Measurements from ENCODE around the gene TMEM269. TPM values are rescaled to one million over a fixed set of nuclear protein-coding genes. Genes with fewer than 3 reads are reported as not detected.

Gene TMEM269
- total and polyA plus RNA-seq, 2 experiments from 2014 or later, result not detected

DNA sequence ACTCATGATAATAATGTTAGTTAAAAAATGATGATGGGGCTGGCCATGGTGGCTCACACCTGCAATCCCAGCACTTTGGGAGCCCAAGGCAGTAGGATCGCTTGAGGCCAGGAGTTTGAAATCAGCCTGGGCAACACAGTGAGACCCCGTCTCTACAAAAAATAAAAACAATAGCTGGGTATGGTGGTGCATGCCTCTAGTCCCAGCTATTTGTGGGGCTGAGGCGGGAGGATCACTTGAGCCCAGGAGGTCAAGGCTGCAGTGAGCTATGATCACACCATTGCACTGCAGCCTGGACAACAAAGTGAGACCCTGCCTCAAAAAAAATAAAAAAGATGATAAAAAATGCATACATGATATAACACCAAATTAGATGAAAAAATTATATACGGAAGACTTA is 23.2 kb upstream of the TMEM269 start:
- Histone ChIP-seq H3F3A (ENCODE audit: insufficient read depth) (peaks cover 29% of the 10 kb centered on the region), H2AFZ (no peak overlapping the region), H3K9me3 (ENCODE audit: low read depth) (no peaks in the 10 kb centered on the region), H3K79me2 (ENCODE audit: insufficient read depth) (peaks cover 80% of the 10 kb centered on the region), H3K9ac (no peak overlapping the region), H3K4me2 (ENCODE audit: unreplicated experiment) (no peak overlapping the region), H3K9me2 (ENCODE audit: insufficient read depth) (no peaks in the 10 kb centered on the region), H3K36me3 (ENCODE audit: low read depth) (peaks cover 25% of the 10 kb centered on the region), H3K27me3 (replicated peaks; ENCODE audit: insufficient read depth) (no peaks in the 10 kb centered on the region), H3K4me3 (no peak overlapping the region), H3K27ac (no peak overlapping the region), H4K20me1 (ENCODE audit: insufficient read depth) (no peaks in the 10 kb centered on the region; the same call in 1 of the 2 replicates), H3K4me1 (ENCODE audit: insufficient read depth) (peaks cover 13% of the 10 kb centered on the region)
- no peak for TF ChIP-seq EZH2phosphoT487 (IDR thresholded peaks at IDR 0.05; ENCODE audit: insufficient read depth, low read depth)
- TF ChIP-seq EZH2 (IDR thresholded peaks at IDR 0.05; ENCODE audit: insufficient read depth, poor library complexity, severe bottlenecking), result no peak
- 93 to 98% methylated on average over 4 of the region's 4 CpGs for WGBS, 2 experiments (ENCODE audit: low coverage in 1 of 2, low lambda C conversion rate in 2 of 2, missing lambda C conversion rate in 2 of 2)
- in situ Hi-C loops (cut with MboI), result no loop called here
- DNase-seq, result no peak

DNA sequence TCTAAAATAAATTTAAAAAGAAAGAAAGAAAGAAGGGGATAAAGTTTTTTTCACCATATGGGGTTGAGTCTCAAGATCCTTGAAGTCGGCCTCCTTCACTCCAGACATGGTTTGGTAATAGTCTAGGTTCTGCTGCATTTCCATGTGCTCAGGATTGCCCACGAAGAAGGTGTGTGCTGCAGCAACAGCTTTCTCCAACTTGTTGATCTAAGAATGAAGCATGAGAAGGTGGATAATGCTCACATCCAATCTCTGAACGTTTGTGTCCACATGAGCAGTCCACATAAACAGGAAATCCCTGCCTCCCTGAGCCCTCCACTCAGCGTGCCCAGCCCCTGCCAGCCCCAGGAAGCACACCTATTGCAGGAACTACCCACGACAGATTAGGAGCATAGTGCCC is 22.5 kb upstream of the TMEM269 start:
- Histone ChIP-seq H3K4me3 (no peak overlapping the region), H3K4me1 (ENCODE audit: insufficient read depth) (peaks cover 13% of the 10 kb centered on the region), H3K27me3 (replicated peaks; ENCODE audit: insufficient read depth) (no peaks in the 10 kb centered on the region), H3F3A (ENCODE audit: insufficient read depth) (peaks cover 26% of the 10 kb centered on the region), H4K20me1 (ENCODE audit: insufficient read depth) (no peaks in the 10 kb centered on the region; the same call in 1 of the 2 replicates), H3K36me3 (ENCODE audit: low read depth) (peaks cover 22% of the 10 kb centered on the region), H2AFZ (no peak overlapping the region), H3K79me2 (ENCODE audit: insufficient read depth) (peaks cover 81% of the 10 kb centered on the region), H3K27ac (no peak overlapping the region), H3K9ac (no peak overlapping the region), H3K9me2 (ENCODE audit: insufficient read depth) (no peaks in the 10 kb centered on the region), H3K4me2 (ENCODE audit: unreplicated experiment) (no peak overlapping the region), H3K9me3 (ENCODE audit: low read depth) (no peaks in the 10 kb centered on the region)
- 81 to 82% methylated on average over 5 of the region's 5 CpGs for WGBS, 2 experiments (ENCODE audit: low coverage in 1 of 2, low lambda C conversion rate in 2 of 2, missing lambda C conversion rate in 2 of 2)
- in situ Hi-C loops (cut with MboI), result no loop called here
- no peak for TF ChIP-seq EZH2phosphoT487 (IDR thresholded peaks at IDR 0.05; ENCODE audit: insufficient read depth, low read depth)
- TF ChIP-seq EZH2 (IDR thresholded peaks at IDR 0.05; ENCODE audit: insufficient read depth, poor library complexity, severe bottlenecking), result no peak
- no peak for DNase-seq

- H3K9me2 ChIP-seq (ENCODE audit: insufficient read depth), result no peaks in the 10 kb centered on the region
- no peaks in the 10 kb centered on the region for H3K27me3 ChIP-seq (replicated peaks; ENCODE audit: insufficient read depth)
- peak overlapping the region; percentile 90 for H3K9ac ChIP-seq
- peaks cover 21% of the 10 kb centered on the region for H3K4me1 ChIP-seq (ENCODE audit: insufficient read depth)
- peaks cover 18% of the 10 kb centered on the region for H3F3A ChIP-seq (ENCODE audit: insufficient read depth)
- H3K79me2 ChIP-seq (ENCODE audit: insufficient read depth), result peaks cover 96% of the 10 kb centered on the region
- 2% methylated on average over 7 of the region's 7 CpGs for WGBS, 2 experiments (ENCODE audit: low coverage in 1 of 2, low lambda C conversion rate in 2 of 2, missing lambda C conversion rate in 2 of 2)
- TF ChIP-seq EZH2 (IDR thresholded peaks at IDR 0.05; ENCODE audit: insufficient read depth, poor library complexity, severe bottlenecking) (no peak), EZH2phosphoT487 (IDR thresholded peaks at IDR 0.05; ENCODE audit: insufficient read depth, low read depth) (no peak)
- peak overlapping the region; percentile 91 for H3K4me2 ChIP-seq (ENCODE audit: unreplicated experiment)
- H4K20me1 ChIP-seq (ENCODE audit: insufficient read depth), result no peaks in the 10 kb centered on the region; the same call in 1 of the 2 replicates
- no peaks in the 10 kb centered on the region for H3K9me3 ChIP-seq (ENCODE audit: low read depth)
- peak overlapping the region; percentile 80 for H3K27ac ChIP-seq
- peak; percentile 41 for DNase-seq
- in situ Hi-C loops (cut with MboI), result no loop called here
- H3K4me3 ChIP-seq, result peak overlapping the region; percentile 88
- peak overlapping the region; percentile 71 for H2AFZ ChIP-seq
- peaks cover 5% of the 10 kb centered on the region for H3K36me3 ChIP-seq (ENCODE audit: low read depth)
These were observed 19.5 kb upstream of the TMEM269 start for GRCh38 chr1:42765269-42765668.

DNA sequence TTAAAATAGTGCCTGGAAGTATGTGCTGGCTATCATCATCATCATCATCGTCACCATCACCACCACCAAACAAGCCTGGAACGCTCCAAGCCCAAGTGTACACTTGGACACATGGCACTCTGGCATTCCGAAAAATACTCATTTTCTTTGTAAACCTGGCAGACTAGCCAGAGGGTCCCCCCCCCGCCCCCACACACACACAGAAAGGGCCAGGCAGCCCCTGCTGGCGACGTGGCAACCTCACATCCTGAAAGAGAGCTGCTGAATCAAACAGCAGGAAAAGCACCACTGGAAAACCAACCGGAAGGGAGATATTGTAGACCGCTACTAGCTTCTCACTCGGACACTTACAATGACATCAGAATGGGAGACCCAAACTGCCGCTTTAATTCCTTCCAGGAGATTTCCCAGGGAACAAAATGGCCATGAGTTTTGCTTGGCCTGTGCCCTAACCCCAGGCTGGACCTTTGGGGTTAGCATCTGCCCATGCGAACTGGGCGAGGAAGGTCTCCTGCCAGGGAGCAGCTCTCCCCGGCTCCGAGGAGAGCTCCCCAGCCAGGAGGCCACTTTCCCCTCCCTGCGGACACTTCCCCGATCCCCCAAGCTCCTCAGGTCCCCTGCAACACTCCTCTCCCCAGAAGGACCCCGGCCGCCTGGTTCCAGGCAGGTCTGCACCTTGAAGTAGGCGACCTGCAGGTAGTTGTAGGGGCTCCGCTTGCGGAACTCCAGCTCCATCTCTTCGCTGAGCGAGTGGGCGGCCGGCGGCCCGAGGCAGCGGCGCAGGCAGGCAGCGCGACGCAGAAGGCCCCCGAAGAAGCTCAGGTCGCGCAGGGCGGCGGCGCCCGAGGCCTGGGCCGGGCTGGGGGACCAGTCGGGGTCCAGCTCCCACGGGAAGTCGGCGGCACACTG is 18.7 kb upstream of the TMEM269 start:
- Histone ChIP-seq H3K36me3 (ENCODE audit: low read depth) (peaks cover 5% of the 10 kb centered on the region), H3F3A (ENCODE audit: insufficient read depth) (peaks cover 18% of the 10 kb centered on the region), H3K9me3 (ENCODE audit: low read depth) (no peaks in the 10 kb centered on the region), H3K27me3 (replicated peaks; ENCODE audit: insufficient read depth) (no peaks in the 10 kb centered on the region), H4K20me1 (ENCODE audit: insufficient read depth) (no peaks in the 10 kb centered on the region; the same call in 1 of the 2 replicates), H3K9me2 (ENCODE audit: insufficient read depth) (no peaks in the 10 kb centered on the region), H3K4me2 (ENCODE audit: unreplicated experiment) (peak overlapping the region; percentile 91), H2AFZ (peak overlapping the region; percentile 71), H3K9ac (peak overlapping the region; percentile 90), H3K79me2 (ENCODE audit: insufficient read depth) (peaks cover 96% of the 10 kb centered on the region), H3K4me3 (peak overlapping the region; percentile 88), H3K4me1 (ENCODE audit: insufficient read depth) (peaks cover 21% of the 10 kb centered on the region), H3K27ac (peak overlapping the region; percentile 80)
- WGBS, 2 experiments (ENCODE audit: low coverage in 1 of 2, low lambda C conversion rate in 2 of 2, missing lambda C conversion rate in 2 of 2), result 1% methylated on average over 22 to 42 of the region's 44 CpGs
- in situ Hi-C loops (cut with MboI), result no loop called here
- TF ChIP-seq EZH2 (IDR thresholded peaks at IDR 0.05; ENCODE audit: insufficient read depth, poor library complexity, severe bottlenecking), result no peak
- TF ChIP-seq EZH2phosphoT487 (IDR thresholded peaks at IDR 0.05; ENCODE audit: insufficient read depth, low read depth), result no peak
- peak; percentile 86 for DNase-seq
